ENCODE measurements around the gene PTRHD1. TPM values are rescaled to one million over a fixed set of nuclear protein-coding genes. Genes with fewer than 3 reads are reported as not detected.
A peak's percentile ranks its signal among the peaks of the same experiment; 100 is the strongest.

Gene PTRHD1
- total and polyA plus RNA-seq, 7 donors: 16.6 to 38.3 (median 27.1) TPM

- H3K4me3 ChIP-seq: no peak overlapping the region
These were observed 45.9 kb downstream of the PTRHD1 start for GRCh38 chr2:24747299-24747698.

GRCh38 chr2:24745825-24746224 is 47.4 kb downstream of the PTRHD1 start:
- 76 to 83% (median 80%) methylated on average over 2 of the region's 2 CpGs for WGBS, 3 donors
- TF ChIP-seq, protein P1, sequence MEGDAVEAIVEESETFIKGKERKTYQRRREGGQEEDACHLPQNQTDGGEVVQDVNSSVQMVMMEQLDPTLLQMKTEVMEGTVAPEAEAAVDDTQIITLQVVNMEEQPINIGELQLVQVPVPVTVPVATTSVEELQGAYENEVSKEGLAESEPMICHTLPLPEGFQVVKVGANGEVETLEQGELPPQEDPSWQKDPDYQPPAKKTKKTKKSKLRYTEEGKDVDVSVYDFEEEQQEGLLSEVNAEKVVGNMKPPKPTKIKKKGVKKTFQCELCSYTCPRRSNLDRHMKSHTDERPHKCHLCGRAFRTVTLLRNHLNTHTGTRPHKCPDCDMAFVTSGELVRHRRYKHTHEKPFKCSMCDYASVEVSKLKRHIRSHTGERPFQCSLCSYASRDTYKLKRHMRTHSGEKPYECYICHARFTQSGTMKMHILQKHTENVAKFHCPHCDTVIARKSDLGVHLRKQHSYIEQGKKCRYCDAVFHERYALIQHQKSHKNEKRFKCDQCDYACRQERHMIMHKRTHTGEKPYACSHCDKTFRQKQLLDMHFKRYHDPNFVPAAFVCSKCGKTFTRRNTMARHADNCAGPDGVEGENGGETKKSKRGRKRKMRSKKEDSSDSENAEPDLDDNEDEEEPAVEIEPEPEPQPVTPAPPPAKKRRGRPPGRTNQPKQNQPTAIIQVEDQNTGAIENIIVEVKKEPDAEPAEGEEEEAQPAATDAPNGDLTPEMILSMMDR (IDR thresholded peaks at IDR 0.05): no peak
- ATAC-seq (no peak), DNase-seq (no peak)
- no peak overlapping the region for H3K27ac ChIP-seq
- H3K27me3 ChIP-seq (ENCODE audit: insufficient read depth in 3 of 3, low read length in 2 of 3): no peaks in the 10 kb centered on the region
- peaks cover 0 to 61% of the 10 kb centered on the region in 2 donors for H3K36me3 ChIP-seq (ENCODE audit: insufficient read depth in 1 of 2, low read depth in 1 of 2)
- H3K4me3 ChIP-seq: no peak overlapping the region
- intact Hi-C loops (cut with DNase I): loop anchor here in 1 of 2 donors (10.0 kb wide), 1 partner anchor 331 kb away; no protein-coding TSS in a partner anchor
- no peaks in the 10 kb centered on the region for H3K4me1 ChIP-seq
- H3K9me3 ChIP-seq: no peaks in the 10 kb centered on the region

More at GRCh38 chr2:24747299-24747698, 45.9 kb downstream of the PTRHD1 start:
- H3K36me3 ChIP-seq (ENCODE audit: insufficient read depth in 1 of 2, low read depth in 1 of 2): peaks cover 4 to 55% of the 10 kb centered on the region in 2 donors
- TF ChIP-seq, protein P1 (IDR thresholded peaks at IDR 0.05): no peak
- H3K4me1 ChIP-seq: no peaks in the 10 kb centered on the region
- intact Hi-C loops (cut with DNase I): loop anchor here in 1 of 2 donors (10.0 kb wide), 1 partner anchor 332 kb away; no protein-coding TSS in a partner anchor
- ATAC-seq (no peak), DNase-seq (no peak)
- 95 to 98% (median 97%) methylated on average over 3 of the region's 3 CpGs for WGBS, 3 donors
- no peaks in the 10 kb centered on the region for H3K27me3 ChIP-seq (ENCODE audit: insufficient read depth in 3 of 3, low read length in 2 of 3)
- H3K9me3 ChIP-seq: no peaks in the 10 kb centered on the region
- H3K27ac ChIP-seq: no peak overlapping the region

GRCh38 chr2:24744356-24744755 is 48.8 kb downstream of the PTRHD1 start:
- no peak for DNase-seq
- ATAC-seq: no peak
- TF ChIP-seq, protein P1 (IDR thresholded peaks at IDR 0.05): no peak
- Histone ChIP-seq H3K9me3 (no peaks in the 10 kb centered on the region), H3K36me3 (ENCODE audit: insufficient read depth in 1 of 2, low read depth in 1 of 2) (peaks cover 0 to 61% of the 10 kb centered on the region in 2 donors), H3K4me1 (peaks cover under 1% of the 10 kb centered on the region), H3K27ac (no peak overlapping the region), H3K4me3 (no peak overlapping the region), H3K27me3 (ENCODE audit: insufficient read depth in 3 of 3, low read length in 2 of 3) (no peaks in the 10 kb centered on the region)
- intact Hi-C loops (cut with DNase I): loop anchor here in 1 of 2 donors (10.0 kb wide), 1 partner anchor 330 kb away; no protein-coding TSS in a partner anchor
- 39 to 68% (median 51%) methylated on average over 1 of the region's 1 CpG for WGBS, 3 donors

- TF ChIP-seq, protein P1 (IDR thresholded peaks at IDR 0.05): no peak
- no peak overlapping the region for H3K27ac ChIP-seq
- no peak for ATAC-seq
These were observed 49.3 kb downstream of the PTRHD1 start for GRCh38 chr2:24743924-24744323.

DNA sequence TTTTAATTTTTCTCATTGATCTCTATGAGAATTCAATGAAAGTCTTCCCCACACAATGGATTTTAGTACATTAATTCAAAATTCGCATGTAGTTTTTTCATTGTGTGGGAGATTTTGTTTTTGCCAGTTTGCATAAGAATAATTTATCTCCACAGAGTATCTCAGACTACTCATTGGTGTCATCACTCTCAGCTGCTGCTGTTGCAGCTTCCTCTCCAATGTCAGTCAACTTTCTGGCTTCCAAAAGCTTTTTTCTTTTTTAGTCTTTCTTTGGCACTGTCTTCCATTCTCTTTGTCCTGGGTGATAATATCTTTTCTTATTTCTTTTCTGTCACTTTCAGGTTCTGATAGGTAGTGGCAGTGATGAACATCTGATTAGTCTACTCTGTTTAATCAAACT is 50.5 kb downstream of the PTRHD1 start:
- DNase-seq: no peak
- Histone ChIP-seq H3K27me3 (ENCODE audit: insufficient read depth in 3 of 3, low read length in 2 of 3) (no peaks in the 10 kb centered on the region), H3K27ac (no peak overlapping the region), H3K4me3 (no peak overlapping the region), H3K9me3 (no peaks in the 10 kb centered on the region), H3K36me3 (ENCODE audit: insufficient read depth in 1 of 2, low read depth in 1 of 2) (peaks cover 0 to 52% of the 10 kb centered on the region in 2 donors), H3K4me1 (peaks cover 15% of the 10 kb centered on the region)
- TF ChIP-seq, protein P1 (IDR thresholded peaks at IDR 0.05): no peak
- WGBS, 3 donors: 22 to 42% (median 37%) methylated on average over 1 of the region's 1 CpG
- intact Hi-C loops (cut with DNase I): loop anchor here in 1 of 2 donors (10.0 kb wide), 1 partner anchor 328 kb away; no protein-coding TSS in a partner anchor
- peak in 2 of 4 donors; percentile 39 to 62 for ATAC-seq

More at GRCh38 chr2:24743924-24744323, 49.3 kb downstream of the PTRHD1 start:
- H3K36me3 ChIP-seq (ENCODE audit: insufficient read depth in 1 of 2, low read depth in 1 of 2): peaks cover 0 to 57% of the 10 kb centered on the region in 2 donors
- H3K4me1 ChIP-seq: peaks cover 5% of the 10 kb centered on the region
- WGBS, 3 donors: 62 to 74% (median 66%) methylated on average over 3 of the region's 3 CpGs
- no peaks in the 10 kb centered on the region for H3K9me3 ChIP-seq
- intact Hi-C loops (cut with DNase I): loop anchor here in 1 of 2 donors (10.0 kb wide), 1 partner anchor 329 kb away; no protein-coding TSS in a partner anchor
- H3K27me3 ChIP-seq (ENCODE audit: insufficient read depth in 3 of 3, low read length in 2 of 3): no peaks in the 10 kb centered on the region
- H3K4me3 ChIP-seq: no peak overlapping the region
- DNase-seq: no peak
